Aorta (tissue), 5 donors: Measurements from ENCODE around the gene WDR93. TPM values are rescaled to one million over a fixed set of nuclear protein-coding genes. Genes with fewer than 3 reads are reported as not detected.
"Not testable (repeated sequence)": the region's sequence is repeated elsewhere in the genome, so short reads cannot be mapped to it uniquely, and the experiment has no call there.

Source experiments
- ATAC-seq: fragments of 200-7000 bp; cut with Tn5 transposase; one replicate; pipeline ENCODE4 v1.9.1; 2022; ENCODE audit warnings: moderate library complexity; ENCODE audit not compliant: low FRiP score
- DNase-seq, 2 donors: peaks; one replicate each; pipeline ENCODE4 v3.0.0-alpha.2; 2020
- H3K27ac ChIP-seq, 2 donors: one replicate each; pipeline ENCODE4 v1.5.1; 2013; ENCODE audit warnings: low read length in 2 of 2, mild to moderate bottlenecking in 2 of 2, moderate library complexity in 2 of 2, control low read depth in 1 of 2, inconsistent platforms in 1 of 2, low read depth in 1 of 2
- H3K27me3 ChIP-seq, 2 donors: one replicate each; pipeline ENCODE4 v1.6.1; 2013; ENCODE audit warnings: control low read depth in 1 of 2, low read length in 1 of 2, mild to moderate bottlenecking in 1 of 2, moderate library complexity in 1 of 2; ENCODE audit not compliant: insufficient read depth in 2 of 2, control insufficient read depth in 1 of 2
- H3K36me3 ChIP-seq, 2 donors: one replicate each; pipeline ENCODE4 v1.6.1; 2013; ENCODE audit warnings: control low read depth in 1 of 2, low read length in 1 of 2, mild to moderate bottlenecking in 1 of 2; ENCODE audit not compliant: insufficient read depth in 2 of 2, control insufficient read depth in 1 of 2
- H3K4me1 ChIP-seq, 2 donors: one replicate each; pipeline ENCODE4 v1.6.1; 2013; ENCODE audit warnings: low read length in 2 of 2, control low read depth in 1 of 2, mild to moderate bottlenecking in 1 of 2, moderate library complexity in 1 of 2; ENCODE audit not compliant: insufficient read depth in 2 of 2, control insufficient read depth in 1 of 2
- H3K4me3 ChIP-seq, 2 donors: one replicate each; pipeline ENCODE4 v1.5.1; 2013; ENCODE audit warnings: low read length in 2 of 2, control low read depth in 1 of 2, mild to moderate bottlenecking in 1 of 2
- H3K9me3 ChIP-seq: one replicate; pipeline ENCODE4 v1.6.1; 2013; ENCODE audit warnings: mild to moderate bottlenecking, low read length; ENCODE audit not compliant: control insufficient read depth
- WGBS, 2 donors: extraction: QIAGEN DNeasy Blood & Tissue Kit; methylation state at CpG; one replicate each; pipeline ENCODE4 v1.1.7; 2013; 5-methylcytosine and 5-hydroxymethylcytosine counted together
- intact Hi-C, 2 donors: fragments of 100-400 bp; cut with DNase I; formaldehyde crosslinking; loops; one replicate each; pipeline versions ENCODE4 v1.14.2 to v1.15.0; 2022
- polyA plus RNA-seq, 2 donors: library from polyadenylated mRNA; stranded (reverse); fragments of 200-250 nt; gene quantifications; one replicate each; pipeline ENCODE4 v1.2.3, GENCODE V29; 2013
- total RNA-seq, 2 donors: library from RNA; stranded (reverse); fragmentation: NEBNext Ultra II Directional; extraction: Animal tissue kit (Norgen Biotek cat#: 25700); gene quantifications; one replicate each; pipeline ENCODE4 v1.2.1, GENCODE V29; 2021
- donor health status: healthy with polysubstance abuse.
- donor health status: Bipolar disorder and iron deficiency.
- donor health status: DM: no; HTN: no; CAD: no.
- donor health status: DM: no; HTN: no; CAD: no.
- donor health status: DM: yes; HTN: yes; CAD: no.

WDR93 gene
- total and polyA plus RNA-seq, 4 donors = 0.84 TPM; not detected in 3

GRCh38 chr15:89781055-89781454, 90.4 kb downstream of the WDR93 start:
- H3K4me3 ChIP-seq = no peak overlapping the region
- no peaks in the 10 kb centered on the region for H3K4me1 ChIP-seq
- intact Hi-C loops = no loop called here
- no peak overlapping the region for H3K27ac ChIP-seq
- H3K36me3 ChIP-seq = no peaks in the 10 kb centered on the region
- no peak for DNase-seq
- WGBS, 2 donors = 87 to 90% methylated on average over 6 of the region's 6 CpGs
- no peaks in the 10 kb centered on the region for H3K9me3 ChIP-seq
- no peaks in the 10 kb centered on the region for H3K27me3 ChIP-seq
- ATAC-seq = no peak

GRCh38 chr15:89781891-89782618, 91.4 kb downstream of the WDR93 start:
- Histone ChIP-seq H3K36me3 (no peaks in the 10 kb centered on the region), H3K27me3 (no peaks in the 10 kb centered on the region), H3K4me1 (no peaks in the 10 kb centered on the region), H3K27ac (no peak overlapping the region), H3K4me3 (no peak overlapping the region), H3K9me3 (no peaks in the 10 kb centered on the region)
- WGBS, 2 donors = 80 to 81% methylated on average over 15 of the region's 15 CpGs
- ATAC-seq (no peak), DNase-seq (no peak)
- intact Hi-C loops = no loop called here

GRCh38 chr15:89782619-89782950, 92.0 kb downstream of the WDR93 start:
- H3K27ac ChIP-seq, H3K4me3 ChIP-seq, H3K9me3 ChIP-seq, H3K27me3 ChIP-seq, DNase-seq, H3K36me3 ChIP-seq, H3K4me1 ChIP-seq, ATAC-seq, intact Hi-C loops: not testable (repeated sequence)
- WGBS, 2 donors = 92 to 96% methylated on average over 9 of the region's 9 CpGs

- peak in 1 of 2 donors; percentile 27 for DNase-seq
- Histone ChIP-seq H3K9me3 (no peaks in the 10 kb centered on the region), H3K27ac (no peak overlapping the region), H3K27me3 (no peaks in the 10 kb centered on the region), H3K4me3 (no peak overlapping the region), H3K36me3 (no peaks in the 10 kb centered on the region), H3K4me1 (no peaks in the 10 kb centered on the region)
- 59 to 62% methylated on average over 14 of the region's 14 CpGs for WGBS, 2 donors
- ATAC-seq = no peak
- intact Hi-C loops = no loop called here
These were observed 92.7 kb downstream of the WDR93 start for GRCh38 chr15:89783111-89783860.

GRCh38 chr15:89783861-89784685, 93.5 kb downstream of the WDR93 start:
- H3K36me3 ChIP-seq = no peaks in the 10 kb centered on the region
- no peak overlapping the region for H3K4me3 ChIP-seq
- H3K4me1 ChIP-seq = no peaks in the 10 kb centered on the region
- H3K27me3 ChIP-seq = no peaks in the 10 kb centered on the region
- DNase-seq (no peak), ATAC-seq (peak; percentile 40)
- intact Hi-C loops = no loop called here
- WGBS, 2 donors = 94 to 95% methylated on average over 15 of the region's 15 CpGs
- no peak overlapping the region for H3K27ac ChIP-seq
- no peaks in the 10 kb centered on the region for H3K9me3 ChIP-seq

GRCh38 chr15:89784686-89784960, 94.0 kb downstream of the WDR93 start:
- Histone ChIP-seq H3K4me3 (no peak overlapping the region), H3K27me3 (no peaks in the 10 kb centered on the region), H3K27ac (no peak overlapping the region), H3K9me3 (no peaks in the 10 kb centered on the region), H3K36me3 (no peaks in the 10 kb centered on the region), H3K4me1 (no peaks in the 10 kb centered on the region)
- DNase-seq = no peak
- WGBS, 2 donors = 92 to 93% methylated on average over 7 of the region's 7 CpGs
- intact Hi-C loops = no loop called here
- ATAC-seq = no peak

GRCh38 chr15:89785064-89785773, 94.6 kb downstream of the WDR93 start:
- no peaks in the 10 kb centered on the region for H3K27me3 ChIP-seq
- ATAC-seq = no peak
- H3K4me1 ChIP-seq = no peaks in the 10 kb centered on the region
- intact Hi-C loops = no loop called here
- 88 to 90% methylated on average over 13 of the region's 13 CpGs for whole genome bisulfite sequencing, 2 donors
- no peak overlapping the region for H3K4me3 ChIP-seq
- no peak overlapping the region for H3K27ac ChIP-seq
- no peak for DNase-seq
- no peaks in the 10 kb centered on the region for H3K9me3 ChIP-seq
- no peaks in the 10 kb centered on the region for H3K36me3 ChIP-seq

GRCh38 chr15:89785774-89786140, 95.1 kb downstream of the WDR93 start:
- Histone ChIP-seq H3K27me3 (no peaks in the 10 kb centered on the region), H3K4me3 (no peak overlapping the region), H3K4me1 (no peaks in the 10 kb centered on the region), H3K36me3 (no peaks in the 10 kb centered on the region), H3K27ac (no peak overlapping the region), H3K9me3 (no peaks in the 10 kb centered on the region)
- DNase-seq (no peak), ATAC-seq (no peak)
- intact Hi-C loops = no loop called here
